SK-N-SH (cell line): Measurements from ENCODE around the gene OSBPL5. TPM values are rescaled to one million over a fixed set of nuclear protein-coding genes. Genes with fewer than 3 reads are reported as not detected.

ENCODE experiments used
- CTCF ChIA-PET: fragments of 300-600, 350-600 bp; formaldehyde crosslinking; extraction: SDS; loops from one replicate; lab custom pipeline; 2021; lab: Yijun Ruan, JAX
- POLR2A ChIA-PET: fragments of 350-600 bp; sonication (Branson Sonifier 250); formaldehyde crosslinking; extraction: SDS; loops from one replicate; lab custom pipeline; 2020; ENCODE audit warnings: antibody characterized with exemption, inconsistent platforms; lab: Yijun Ruan, JAX
- DNase-seq: peaks from one replicate; pipeline ENCODE4 v3.0.0; 2012
- H2AFZ ChIP-seq: fragments of 200-600 bp; sonication (generic); 2 replicates; pipeline ENCODE4 v1.8.1; 2016; ENCODE audit warnings: antibody characterized with exemption, mild to moderate bottlenecking, low read depth
- H3F3A ChIP-seq: fragments of 200-600 bp; sonication (generic); replicated peaks from 2 replicates; pipeline ENCODE3; 2016; ENCODE audit warnings: antibody characterized with exemption, mild to moderate bottlenecking; ENCODE audit not compliant: insufficient read depth
- H3K27ac ChIP-seq, 2 experiments: fragments of 200-500 bp in 1 of 2; fragments of 200-600 bp in 1 of 2; sonication (Bioruptor generic) in 1 of 2; sonication (generic), shearing (Covaris generic) in 1 of 2; 2 replicates each; pipeline versions ENCODE4 v1.5.1 to v1.6.1; 2014 to 2016; ENCODE audit warnings: low read depth in 2 of 2, inconsistent platforms in 1 of 2, low read length in 1 of 2, mild to moderate bottlenecking in 1 of 2, mixed read lengths in 1 of 2
- H3K27me3 ChIP-seq: fragments of 200-600 bp; sonication (generic), shearing (Covaris generic); 2 replicates; pipeline ENCODE4 v1.6.1; 2016; ENCODE audit warnings: mixed run types; ENCODE audit not compliant: insufficient read depth
- H3K36me3 ChIP-seq, 2 experiments: fragments of 200-500 bp in 1 of 2; fragments of 200-600 bp in 1 of 2; sonication (Bioruptor generic) in 1 of 2; sonication (generic) in 1 of 2; replicated peaks in 1 of 2; 2 replicates each; pipeline versions ENCODE3 to v1.5.1; 2014 to 2016; ENCODE audit warnings: low read length in 1 of 2, mild to moderate bottlenecking in 1 of 2; ENCODE audit not compliant: insufficient read depth in 2 of 2, control insufficient read depth in 1 of 2
- H3K4me1 ChIP-seq, 2 experiments: fragments of 200-500 bp in 1 of 2; fragments of 200-600 bp in 1 of 2; sonication (Bioruptor generic) in 1 of 2; sonication (generic), shearing (Covaris generic) in 1 of 2; 2 replicates each; pipeline versions ENCODE4 v1.5.1 to v1.6.1; 2014 to 2016; ENCODE audit warnings: low read depth in 1 of 2, low read length in 1 of 2, mixed run types in 1 of 2; ENCODE audit not compliant: insufficient read depth in 2 of 2, control insufficient read depth in 1 of 2
- H3K4me2 ChIP-seq: fragments of 200-600 bp; sonication (generic), shearing (Covaris generic); 2 replicates; pipeline ENCODE4 v1.6.1; 2017; ENCODE audit warnings: mixed run types
- H3K4me3 ChIP-seq, 2 experiments: fragments of 200-500 bp in 1 of 2; fragments of 200-600 bp in 1 of 2; sonication (Bioruptor generic) in 1 of 2; sonication (generic), shearing (Covaris generic) in 1 of 2; 2 replicates each; pipeline versions ENCODE4 v1.5.1 to v1.8.1; 2014 to 2016; ENCODE audit warnings: low read depth in 2 of 2, inconsistent platforms in 1 of 2, low read length in 1 of 2, mild to moderate bottlenecking in 1 of 2, mixed read lengths in 1 of 2, moderate library complexity in 1 of 2
- H3K79me2 ChIP-seq: fragments of 200-600 bp; sonication (generic); 2 replicates; pipeline ENCODE4 v1.8.1; 2017; ENCODE audit warnings: mild to moderate bottlenecking; ENCODE audit not compliant: insufficient read depth
- H3K9ac ChIP-seq: fragments of 200-600 bp; sonication (generic); 2 replicates; pipeline ENCODE4 v1.6.1; 2017; ENCODE audit warnings: mixed run types
- H3K9me2 ChIP-seq: fragments of 200-600 bp; sonication (generic); 2 replicates; pipeline ENCODE4 v1.6.1; 2017; ENCODE audit warnings: mixed run types
- H3K9me3 ChIP-seq: fragments of 200-600 bp; sonication (generic); 2 replicates; pipeline ENCODE4 v1.6.1; 2017; ENCODE audit warnings: mixed run types, mild to moderate bottlenecking, moderate library complexity
- H4K20me1 ChIP-seq: fragments of 200-600 bp; sonication (generic); 2 replicates; pipeline ENCODE4 v1.6.1; 2017; ENCODE audit warnings: mild to moderate bottlenecking, mixed run types; ENCODE audit not compliant: insufficient read depth
- EP300 ChIP-seq, 2 experiments: IDR thresholded peaks; 2 replicates each; pipeline versions ENCODE4 v1.4.0 to v1.6.1; 2012; ENCODE audit warnings: borderline replicate concordance in 1 of 2, low read depth in 1 of 2, low read length in 1 of 2
- EZH2phosphoT487 ChIP-seq: fragments of 200-600 bp; sonication (generic); IDR thresholded peaks from 2 replicates; pipeline ENCODE4 v1.6.1; 2017; ENCODE audit warnings: low read depth, mixed run types, mild to moderate bottlenecking, antibody characterized with exemption, moderate library complexity, borderline replicate concordance
- FOXJ3 ChIP-seq: sonication (generic); formaldehyde crosslinking; IDR thresholded peaks from 2 replicates; pipeline ENCODE4 v1.5.1; 2020; ENCODE audit warnings: mild to moderate bottlenecking, missing genetic modification reagents
- FOXM1 ChIP-seq: IDR thresholded peaks from 2 replicates; pipeline ENCODE4 v1.4.0; 2012; ENCODE audit warnings: low read depth, mild to moderate bottlenecking
- GABPA ChIP-seq: IDR thresholded peaks from 2 replicates; pipeline ENCODE4 v1.4.0; 2012; ENCODE audit warnings: low read depth, mild to moderate bottlenecking
- GATA2 ChIP-seq: sonication (generic); formaldehyde crosslinking; IDR thresholded peaks from 2 replicates; pipeline ENCODE4 v1.5.0; 2020; ENCODE audit warnings: mild to moderate bottlenecking, missing genetic modification reagents
- JUND ChIP-seq: IDR thresholded peaks from 2 replicates; pipeline ENCODE4 v1.4.0; 2012
- PBX3 ChIP-seq: IDR thresholded peaks from 2 replicates; pipeline ENCODE4; 2012
- POLR2AphosphoS5 ChIP-seq: IDR thresholded peaks from 2 replicates; pipeline ENCODE4 v1.6.1; 2012; ENCODE audit warnings: low read depth, low read length
- RAD21 ChIP-seq: IDR thresholded peaks from 2 replicates; pipeline ENCODE4 v1.6.1; 2012; ENCODE audit warnings: mild to moderate bottlenecking, low read length
- REST ChIP-seq: IDR thresholded peaks from 2 replicates; pipeline ENCODE4 v1.6.1; 2012; ENCODE audit warnings: mild to moderate bottlenecking, low read depth, low read length, moderate library complexity
- SIN3A ChIP-seq: IDR thresholded peaks from 2 replicates; pipeline ENCODE4 v1.6.1; 2012; ENCODE audit warnings: low read depth, mild to moderate bottlenecking, low read length, moderate library complexity, borderline replicate concordance
- SMC3 ChIP-seq: IDR thresholded peaks from 2 replicates; pipeline ENCODE4 v1.6.1; 2012; ENCODE audit warnings: low read depth, low read length, improper control_type of control experiment
- TAF1 ChIP-seq: IDR thresholded peaks from 2 replicates; pipeline ENCODE4 v1.6.1; 2012; ENCODE audit warnings: low read depth, mild to moderate bottlenecking, low read length, moderate library complexity, borderline replicate concordance
- TCF12 ChIP-seq: IDR thresholded peaks from 2 replicates; pipeline ENCODE4 v1.4.0; 2012
- USF1 ChIP-seq: IDR thresholded peaks from 2 replicates; pipeline ENCODE4 v1.4.0; 2012; ENCODE audit warnings: low read depth, borderline replicate concordance
- YY1 ChIP-seq: IDR thresholded peaks from 2 replicates; pipeline ENCODE4 v1.4.0; 2012; ENCODE audit warnings: low read depth, mild to moderate bottlenecking
- WGBS: methylation state at CpG from one replicate; pipeline ENCODE4 v1.1.6; 2017; ENCODE audit warnings: low lambda C conversion rate; 5-methylcytosine and 5-hydroxymethylcytosine counted together
- polyA plus RNA-seq, 3 experiments: library from polyadenylated mRNA; depleted of rRNA; stranded (reverse); fragments of >200 nt; gene quantifications; 2 replicates each; pipeline ENCODE4 v1.2.3, GENCODE V29; 2012

The OSBPL5 gene
- polyA plus RNA-seq, 1 of the 3 experiments (the other 2 are of a cell fraction), result 10.9 TPM

- Histone ChIP-seq H3K9ac (no peak overlapping the region), H3K79me2 (peaks cover 55% of the 10 kb centered on the region), H3K9me3 (no peaks in the 10 kb centered on the region), H3K27ac (no peak overlapping the region), H2AFZ (no peak overlapping the region), H3K4me2 (no peak overlapping the region), H3K4me1 (peaks cover 8 to 71% of the 10 kb centered on the region in 2 experiments), H3K9me2 (no peaks in the 10 kb centered on the region), H3K36me3 (no peaks in the 10 kb centered on the region), H3K4me3 (no peak overlapping the region), H4K20me1 (peaks cover 82% of the 10 kb centered on the region), H3K27me3 (no peaks in the 10 kb centered on the region), H3F3A (no peaks in the 10 kb centered on the region)
- no peak for TF ChIP-seq FOXM1
- TF ChIP-seq YY1, result no peak
- TF ChIP-seq PBX3, result no peak
- TF ChIP-seq TAF1, result no peak
- TF ChIP-seq FOXJ3 (CRISPR knock-in tag), result no peak
- no peak for TF ChIP-seq EZH2phosphoT487
- TF ChIP-seq GATA2 (CRISPR knock-in tag), result no peak
- TF ChIP-seq RAD21, result no peak
- no peak for TF ChIP-seq POLR2AphosphoS5
- no peak for TF ChIP-seq SIN3A
- TF ChIP-seq GABPA, result no peak
- no peak for TF ChIP-seq EP300 (IDR thresholded peaks at IDR 0.05; ENCODE audit: borderline replicate concordance in 1 of 2, low read depth in 1 of 2, low read length in 1 of 2)
- no peak for TF ChIP-seq SMC3
- TF ChIP-seq USF1, result no peak
- no peak for TF ChIP-seq JUND
- no peak for TF ChIP-seq REST
- no peak for TF ChIP-seq TCF12
- WGBS, result 81% methylated on average over 2 of the region's 13 CpGs
- no peak for DNase-seq
- ChIA-PET CTCF (interaction anchor here (1.3 kb wide), 1 partner anchor 67 kb away, joined by 3 read pairs; no protein-coding TSS in a partner anchor), POLR2A (interaction anchor here (1.4 kb wide), 1 partner anchor 9 kb away, joined by 3 read pairs; no protein-coding TSS in a partner anchor)
These were observed 6.3 kb downstream of the OSBPL5 start for GRCh38 chr11:3158821-3159220.
